OCI-LY3 (cell line): ENCODE measurements around the gene PDPR.
"Not testable (repeated sequence)": the region's sequence is repeated elsewhere in the genome, so short reads cannot be mapped to it uniquely, and the experiment has no call there.

Experiments used
- H2AFZ ChIP-seq: fragments of 200-600, 300-600 bp; shearing (Covaris generic); 2 replicates; pipeline ENCODE4 v1.6.0; 2014; ENCODE audit warnings: antibody characterized with exemption, low read depth, low read length
- H3K27ac ChIP-seq: fragments of 200-600, 300-600 bp; sonication (generic); 2 replicates; pipeline ENCODE4 v1.5.1; 2014; ENCODE audit warnings: mild to moderate bottlenecking, low read length, moderate library complexity, mixed read lengths
- H3K27me3 ChIP-seq: fragments of 200-600, 300-600 bp; sonication (generic); 2 replicates; pipeline ENCODE4 v1.6.1; 2014; ENCODE audit warnings: low read depth, low read length, mixed read lengths
- H3K36me3 ChIP-seq: fragments of 200-600, 300-600 bp; sonication (generic); replicated peaks from 2 replicates; pipeline ENCODE3; 2014; ENCODE audit warnings: low read depth, low read length, mixed read lengths
- H3K4me1 ChIP-seq: fragments of 300-600, 200-600 bp; sonication (generic); 2 replicates; pipeline ENCODE4 v1.6.1; 2014; ENCODE audit warnings: low read length, mixed read lengths
- H3K4me2 ChIP-seq: fragments of 200-600, 300-600 bp; sonication (generic); 2 replicates; pipeline ENCODE4 v1.6.1; 2014; ENCODE audit warnings: low read length, mixed read lengths
- H3K4me3 ChIP-seq: fragments of 300-600, 200-600 bp; sonication (generic); 2 replicates; pipeline ENCODE4 v1.5.1; 2014; ENCODE audit warnings: antibody characterized with exemption, mild to moderate bottlenecking, low read length, moderate library complexity
- H3K79me2 ChIP-seq: fragments of 300-600, 200-600 bp; shearing (Covaris generic); 2 replicates; pipeline ENCODE4 v1.6.1; 2014; ENCODE audit warnings: mild to moderate bottlenecking, low read length, mixed read lengths
- H3K9ac ChIP-seq: fragments of 300-600, 200-600 bp; shearing (Covaris generic); 2 replicates; pipeline ENCODE4 v1.6.0; 2014; ENCODE audit warnings: mild to moderate bottlenecking, low read length, moderate library complexity
- H3K9me3 ChIP-seq: fragments of 200-600, 300-600 bp; shearing (Covaris generic); 2 replicates; pipeline ENCODE4 v1.6.1; 2014; ENCODE audit warnings: low read length, mixed read lengths; ENCODE audit not compliant: insufficient read depth
- H4K20me1 ChIP-seq: fragments of 200-600, 300-600 bp; sonication (generic); 2 replicates; pipeline ENCODE4 v1.6.1; 2016; ENCODE audit warnings: low read length, mixed read lengths; ENCODE audit not compliant: insufficient read depth

The PDPR gene

DNA sequence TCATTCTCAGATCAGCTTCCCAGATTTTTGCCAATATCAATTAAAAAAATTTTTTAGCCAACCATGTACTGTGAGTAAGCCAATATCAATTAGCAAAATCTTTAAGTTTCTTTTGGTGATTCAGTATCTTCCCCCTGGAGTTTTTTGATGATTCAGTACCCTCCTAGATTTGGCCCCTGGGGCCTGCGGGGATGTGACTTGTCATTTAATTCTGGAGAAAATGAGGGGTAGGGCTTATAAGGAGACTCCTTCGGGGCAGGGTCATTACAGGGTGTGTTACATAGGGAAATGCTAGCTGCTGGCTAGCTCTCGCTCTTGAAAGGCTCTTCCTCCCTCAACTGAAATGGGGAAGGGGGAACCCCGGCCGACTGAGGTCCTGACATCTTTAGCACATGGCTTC lies 76.4 kb downstream of the PDPR start:
- not testable (repeated sequence) for H2AFZ ChIP-seq, H3K27ac ChIP-seq, H3K4me1 ChIP-seq, H3K36me3 ChIP-seq, H3K27me3 ChIP-seq, H4K20me1 ChIP-seq, H3K79me2 ChIP-seq, H3K9me3 ChIP-seq, H3K4me3 ChIP-seq, H3K9ac ChIP-seq, H3K4me2 ChIP-seq

DNA sequence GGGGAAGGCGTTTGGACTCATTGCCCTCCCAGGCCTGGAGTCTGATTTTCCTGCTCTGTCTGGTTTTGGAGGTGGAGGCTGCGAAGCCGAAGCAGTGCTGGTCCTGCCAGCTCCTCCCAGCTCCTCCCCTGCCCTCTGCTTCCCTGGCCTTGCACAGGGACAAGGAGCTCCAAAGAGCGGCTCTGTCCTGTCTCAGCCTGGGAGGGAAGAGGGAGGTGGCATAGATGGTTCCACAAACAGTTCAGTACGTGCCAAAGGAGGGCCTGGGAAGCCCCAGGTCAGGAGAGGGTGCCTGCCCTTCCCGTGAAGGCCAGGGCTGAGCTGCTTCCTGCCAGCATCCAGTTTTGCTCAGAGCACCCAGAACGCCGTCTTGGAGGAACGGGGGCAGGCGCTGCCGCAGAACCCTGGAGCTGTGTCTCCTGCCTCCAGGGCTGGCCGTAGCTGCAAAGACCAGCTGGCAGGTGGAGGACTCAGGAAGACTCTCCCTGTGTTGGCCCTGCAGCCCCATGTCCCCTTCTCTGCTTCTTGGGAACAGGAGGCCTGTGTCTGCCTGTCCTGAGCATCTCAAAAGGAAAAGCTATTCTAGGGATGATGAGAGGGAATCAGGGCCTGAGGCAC lies 82.7 kb downstream of the PDPR start:
- H3K4me2 ChIP-seq, H3K4me3 ChIP-seq, H3K36me3 ChIP-seq, H2AFZ ChIP-seq, H3K9me3 ChIP-seq, H3K9ac ChIP-seq, H4K20me1 ChIP-seq, H3K27ac ChIP-seq, H3K4me1 ChIP-seq, H3K79me2 ChIP-seq, H3K27me3 ChIP-seq: not testable (repeated sequence)

DNA sequence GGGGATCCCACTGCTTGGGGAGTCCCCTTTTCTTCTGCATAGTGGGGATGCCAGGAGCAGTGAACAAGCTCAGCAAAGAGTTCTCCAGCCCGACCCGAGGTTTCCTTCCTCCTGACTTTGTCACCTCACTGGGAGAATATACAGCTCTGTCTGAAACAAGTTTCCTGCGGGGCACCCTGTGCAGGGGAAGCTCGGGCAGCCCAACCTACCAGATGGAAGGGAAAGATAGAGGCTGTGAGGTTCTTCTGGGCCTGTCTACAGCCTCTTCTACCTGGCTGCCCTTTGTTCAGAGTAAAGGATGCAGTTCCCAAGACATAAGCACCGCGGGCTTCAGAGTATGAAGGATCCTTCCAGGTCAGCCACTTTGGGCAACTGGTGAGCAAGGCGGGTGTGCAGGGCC lies 83.5 kb downstream of the PDPR start:
- not testable (repeated sequence) for H3K27me3 ChIP-seq, H3K4me2 ChIP-seq, H3K4me3 ChIP-seq, H3K79me2 ChIP-seq, H2AFZ ChIP-seq, H3K36me3 ChIP-seq, H4K20me1 ChIP-seq, H3K9ac ChIP-seq, H3K4me1 ChIP-seq, H3K9me3 ChIP-seq, H3K27ac ChIP-seq

DNA sequence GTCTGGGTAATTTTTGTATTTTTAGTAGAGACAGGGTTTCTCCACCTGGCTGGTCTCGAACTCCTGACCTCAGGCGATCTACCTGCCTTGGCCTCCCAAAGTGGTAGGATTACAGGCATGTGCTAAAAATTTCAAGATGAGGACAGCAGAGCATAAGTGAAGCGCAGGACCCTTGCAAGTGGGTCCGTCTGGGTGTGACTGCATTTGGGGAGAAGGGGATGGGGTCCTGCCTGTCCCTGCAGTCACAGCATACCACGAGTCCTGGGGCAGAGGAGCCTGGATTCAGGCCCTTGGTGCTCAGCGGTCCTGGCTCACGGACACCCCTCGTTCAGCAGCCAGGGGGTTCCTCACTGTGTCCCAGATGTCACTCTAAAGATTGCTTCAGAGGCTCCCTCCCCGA lies 84.1 kb downstream of the PDPR start:
- H3K4me2 ChIP-seq, H3K36me3 ChIP-seq, H3K9ac ChIP-seq, H3K27me3 ChIP-seq, H3K4me1 ChIP-seq, H2AFZ ChIP-seq, H3K27ac ChIP-seq, H3K9me3 ChIP-seq, H4K20me1 ChIP-seq, H3K4me3 ChIP-seq, H3K79me2 ChIP-seq: not testable (repeated sequence)

DNA sequence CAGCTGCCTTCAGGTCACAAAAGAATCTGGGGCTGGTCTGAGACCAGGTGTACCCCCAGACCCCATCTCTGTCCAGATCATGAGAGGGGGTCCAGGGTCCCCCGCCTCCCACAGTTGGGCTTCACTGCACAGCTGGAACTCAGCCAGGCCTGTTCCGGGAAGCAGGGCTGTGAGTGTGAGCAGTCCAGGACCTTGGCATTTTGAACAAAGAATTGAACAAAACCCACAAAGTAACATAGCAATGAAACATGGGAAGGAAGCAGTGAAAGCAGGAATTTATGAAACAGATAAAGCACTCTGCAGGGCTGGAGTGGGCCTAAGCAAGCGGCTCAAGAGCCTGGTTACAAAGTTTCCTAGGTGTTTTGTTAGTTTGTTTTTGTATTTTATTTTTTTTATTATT lies 84.5 kb downstream of the PDPR start:
- not testable (repeated sequence) for H3K27me3 ChIP-seq, H3K9me3 ChIP-seq, H3K79me2 ChIP-seq, H3K27ac ChIP-seq, H2AFZ ChIP-seq, H3K4me2 ChIP-seq, H3K4me1 ChIP-seq, H3K9ac ChIP-seq, H3K36me3 ChIP-seq, H4K20me1 ChIP-seq, H3K4me3 ChIP-seq

DNA sequence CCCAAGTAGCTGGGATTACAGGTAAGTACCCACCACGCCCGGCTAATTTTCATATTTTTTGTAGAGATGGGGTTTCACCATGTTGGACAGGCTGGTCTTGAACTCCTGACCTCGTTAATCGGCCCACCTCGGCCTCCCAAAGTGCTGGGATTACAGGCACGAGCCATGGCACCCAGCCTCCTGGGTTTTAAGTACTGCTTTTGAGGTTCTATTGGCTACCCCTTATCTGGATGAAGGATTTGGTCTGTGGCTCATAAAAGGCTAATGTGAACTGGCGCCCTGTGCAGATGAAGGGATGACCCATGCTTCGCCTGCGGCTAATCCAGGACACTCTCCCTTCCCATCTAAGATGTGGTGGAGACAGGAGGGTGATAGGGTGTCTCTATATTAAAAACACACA lies 85.0 kb downstream of the PDPR start:
- not testable (repeated sequence) for H3K9ac ChIP-seq, H3K27me3 ChIP-seq, H3K36me3 ChIP-seq, H4K20me1 ChIP-seq, H3K27ac ChIP-seq, H2AFZ ChIP-seq, H3K4me3 ChIP-seq, H3K79me2 ChIP-seq, H3K4me1 ChIP-seq, H3K9me3 ChIP-seq, H3K4me2 ChIP-seq

DNA sequence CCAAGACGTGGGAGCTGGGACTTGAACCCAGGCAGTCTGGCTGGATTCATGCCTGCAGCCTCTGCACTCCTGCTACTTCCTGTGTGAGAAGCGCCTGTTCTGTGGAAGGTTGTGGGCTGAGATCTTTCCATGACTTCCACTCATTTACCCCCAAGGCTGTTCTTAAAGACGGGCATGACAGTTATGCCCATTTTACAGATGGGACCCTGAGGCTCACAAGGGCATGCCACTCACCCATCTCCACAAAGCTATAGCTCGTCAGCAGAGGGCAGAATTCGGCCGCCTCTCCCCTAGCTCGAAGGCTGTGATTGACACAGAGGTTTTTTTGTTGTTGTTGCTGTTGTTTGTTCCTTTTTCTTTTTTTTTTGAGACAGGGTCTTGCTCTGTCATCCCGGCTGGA lies 85.9 kb downstream of the PDPR start:
- H3K36me3 ChIP-seq, H3K27me3 ChIP-seq, H3K4me3 ChIP-seq: not testable (repeated sequence)

DNA sequence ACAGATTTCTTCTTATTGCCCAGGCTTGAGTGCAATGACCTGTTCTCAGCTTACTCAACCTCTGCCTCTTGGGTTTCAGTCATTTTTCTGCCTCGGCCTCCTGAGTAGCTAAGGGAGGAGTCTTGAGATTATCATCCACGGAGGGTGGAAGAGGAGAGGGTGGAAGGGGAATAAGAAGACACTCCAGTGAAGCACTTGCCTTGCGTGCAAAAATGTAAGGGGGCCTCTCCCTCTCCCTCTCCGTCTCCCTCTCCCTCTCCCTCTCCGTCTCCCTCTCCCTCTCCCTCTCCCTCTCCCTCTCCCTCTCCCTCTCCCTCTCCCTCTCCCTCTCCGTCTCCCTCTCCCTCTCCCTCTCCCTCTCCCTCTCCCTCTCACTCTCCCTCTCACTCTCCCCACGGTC lies 89.4 kb downstream of the PDPR start:
- not testable (repeated sequence) for H3K79me2 ChIP-seq, H3K27me3 ChIP-seq, H3K36me3 ChIP-seq, H3K9ac ChIP-seq, H3K4me3 ChIP-seq, H2AFZ ChIP-seq, H3K4me2 ChIP-seq, H3K9me3 ChIP-seq, H3K4me1 ChIP-seq, H4K20me1 ChIP-seq, H3K27ac ChIP-seq

More for the DNA sequence above, 85.9 kb downstream of the PDPR start:
- H3K4me2 ChIP-seq, H4K20me1 ChIP-seq, H2AFZ ChIP-seq, H3K9ac ChIP-seq, H3K27ac ChIP-seq, H3K4me1 ChIP-seq, H3K9me3 ChIP-seq, H3K79me2 ChIP-seq: not testable (repeated sequence)

DNA sequence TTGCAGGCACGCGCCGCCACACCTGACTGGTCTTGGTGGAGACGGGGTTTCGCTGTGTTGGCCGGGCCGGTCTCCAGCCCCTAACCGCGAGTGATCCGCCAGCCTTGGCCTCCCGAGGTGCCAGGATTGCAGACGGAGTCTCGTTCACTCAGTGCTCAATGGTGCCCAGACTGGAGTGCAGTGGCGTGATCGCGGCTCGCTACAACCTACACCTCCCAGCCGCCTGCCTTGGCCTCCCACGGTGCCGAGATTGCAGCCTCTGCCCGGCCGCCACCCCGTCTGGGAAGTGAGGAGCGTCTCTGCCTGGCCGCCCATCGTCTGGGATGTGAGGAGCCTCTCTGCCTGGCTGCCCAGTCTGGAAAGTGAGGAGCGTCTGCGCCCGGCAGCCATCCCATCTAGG lies 89.9 kb downstream of the PDPR start:
- not testable (repeated sequence) for H4K20me1 ChIP-seq, H3K9ac ChIP-seq

DNA sequence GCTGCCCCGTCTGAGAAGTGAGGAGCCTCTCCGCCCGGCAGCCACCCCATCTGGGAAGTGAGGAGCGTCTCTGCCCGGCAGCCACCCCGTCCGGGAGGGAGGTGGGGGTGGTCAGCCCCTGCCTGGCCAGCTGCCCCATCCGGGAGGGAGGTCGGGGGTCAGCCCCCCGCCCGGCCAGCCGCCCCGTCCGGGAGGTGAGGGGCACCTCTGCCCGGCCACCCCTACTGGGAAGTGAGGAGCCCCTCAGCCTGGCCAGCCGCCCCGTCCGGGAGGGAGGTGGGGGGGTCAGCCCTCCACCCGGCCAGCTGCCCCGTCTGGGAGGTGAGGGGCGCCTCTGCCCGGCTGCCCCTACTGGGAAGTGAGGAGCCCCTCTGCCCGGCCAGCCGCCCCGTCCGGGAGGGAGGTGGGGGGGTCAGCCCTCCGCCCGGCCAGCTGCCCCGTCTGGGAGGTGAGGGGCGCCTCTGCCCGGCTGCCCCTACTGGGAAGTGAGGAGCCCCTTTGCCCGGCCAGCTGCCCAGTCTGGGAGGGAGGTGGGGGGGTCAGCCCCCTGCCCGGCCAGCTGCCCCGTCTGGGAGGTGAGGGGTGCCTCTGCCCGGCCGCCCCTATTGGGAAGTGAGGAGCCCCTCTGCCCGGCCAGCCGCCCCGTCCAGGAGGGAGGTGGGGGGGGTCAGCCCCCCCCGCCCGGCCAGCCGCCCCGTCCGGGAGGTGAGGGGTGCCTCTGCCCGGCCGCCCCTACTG lies 90.7 kb downstream of the PDPR start:
- H4K20me1 ChIP-seq, H3K4me2 ChIP-seq, H3K27ac ChIP-seq, H3K4me3 ChIP-seq, H3K27me3 ChIP-seq, H3K9ac ChIP-seq, H3K9me3 ChIP-seq, H2AFZ ChIP-seq, H3K36me3 ChIP-seq, H3K79me2 ChIP-seq, H3K4me1 ChIP-seq: not testable (repeated sequence)

More for the DNA sequence above, 89.9 kb downstream of the PDPR start:
- not testable (repeated sequence) for H3K4me2 ChIP-seq, H3K79me2 ChIP-seq, H3K36me3 ChIP-seq, H3K9me3 ChIP-seq, H3K4me3 ChIP-seq, H3K27me3 ChIP-seq, H3K27ac ChIP-seq, H2AFZ ChIP-seq, H3K4me1 ChIP-seq
